H1 (cell line): ENCODE results near the gene TMA7B. TPM values are rescaled to one million over a fixed set of nuclear protein-coding genes. Genes with fewer than 3 reads are reported as not detected.

Experiments
- CTCF ChIA-PET: fragments of 300-600 bp; sonication (Branson Sonifier 250); formaldehyde crosslinking; loops from one replicate; lab custom pipeline; 2021; ENCODE audit not compliant: partially characterized antibody; lab: Charles Lee
- POLR2A ChIA-PET: fragments of 300-600 bp; sonication (Branson Sonifier 250); formaldehyde crosslinking; loops from one replicate; lab custom pipeline; 2021; ENCODE audit warnings: inconsistent platforms; ENCODE audit not compliant: partially characterized antibody; lab: Charles Lee
- DNase-seq, 2 experiments: peaks; one replicate each; pipeline versions ENCODE4 v3.0.0 to v3.0.0-alpha.2; 2010 to 2022; ENCODE audit warnings: low spot score in 2 of 2, low read depth in 1 of 2, mixed read lengths in 1 of 2
- FAIRE-seq: peaks from 2 replicates; lab custom pipeline; 2011; peaks lifted over from hg19 to GRCh38; lab: Jason Lieb, UNC
- H2AFZ ChIP-seq: 2 replicates; pipeline ENCODE4 v1.8.1; 2012; ENCODE audit warnings: low read length, inconsistent platforms
- H2AK5ac ChIP-seq: 2 replicates; pipeline ENCODE4 v1.6.1; 2013; ENCODE audit warnings: low read depth, low read length
- H2BK120ac ChIP-seq: replicated peaks from 2 replicates; pipeline ENCODE3; 2013; ENCODE audit warnings: low read depth, low read length, inconsistent platforms
- H2BK12ac ChIP-seq: 2 replicates; pipeline ENCODE4 v1.6.1; 2013; ENCODE audit warnings: low read depth, low read length
- H2BK15ac ChIP-seq: 2 replicates; pipeline ENCODE4 v1.6.1; 2013; ENCODE audit warnings: low read length
- H2BK20ac ChIP-seq: 2 replicates; pipeline ENCODE4 v1.6.1; 2013; ENCODE audit warnings: low read length
- H2BK5ac ChIP-seq: 2 replicates; pipeline ENCODE4 v1.6.1; 2013; ENCODE audit warnings: low read depth, low read length
- H3K14ac ChIP-seq: 2 replicates; pipeline ENCODE4 v1.6.1; 2013; ENCODE audit warnings: inconsistent platforms; ENCODE audit not compliant: insufficient read length
- H3K18ac ChIP-seq: 2 replicates; pipeline ENCODE4 v1.6.1; 2013; ENCODE audit warnings: low read length; ENCODE audit errors: extremely low read depth
- H3K23ac ChIP-seq: 2 replicates; pipeline ENCODE4 v1.6.1; 2013; ENCODE audit warnings: inconsistent platforms; ENCODE audit not compliant: insufficient read length
- H3K23me2 ChIP-seq: 2 replicates; pipeline ENCODE4 v1.6.1; 2013; ENCODE audit warnings: low read depth, low read length
- H3K27ac ChIP-seq: 2 replicates; pipeline ENCODE4 v1.6.1; 2011; ENCODE audit warnings: low read depth, low read length, inconsistent platforms
- H3K27me3 ChIP-seq, 4 experiments: replicated peaks in 1 of 4; 1 replicate in 1 of 4; 2 replicates in 3 of 4; pipeline versions ENCODE4 v1.6.1 to v1.8.1; 2011 to 2013; ENCODE audit warnings: low read length in 3 of 4, mild to moderate bottlenecking in 3 of 4, inconsistent platforms in 2 of 4, mixed read lengths in 2 of 4, moderate library complexity in 1 of 4; ENCODE audit not compliant: control insufficient read depth in 3 of 4, insufficient read depth in 3 of 4; ENCODE audit errors: extremely low read depth in 1 of 4
- H3K36me3 ChIP-seq, 4 experiments: 2 replicates each; pipeline versions ENCODE4 v1.6.1 to v1.8.1; 2011 to 2013; ENCODE audit warnings: mild to moderate bottlenecking in 4 of 4, low read length in 3 of 4, moderate library complexity in 2 of 4, control low read depth in 1 of 4, inconsistent platforms in 1 of 4; ENCODE audit not compliant: insufficient read depth in 4 of 4, control insufficient read depth in 2 of 4
- H3K4ac ChIP-seq: replicated peaks from 2 replicates; pipeline ENCODE3; 2013; ENCODE audit warnings: low read length, low read depth, mixed read lengths, inconsistent platforms; ENCODE audit not compliant: insufficient read length
- H3K4me1 ChIP-seq, 4 experiments: replicated peaks in 1 of 4; 1 replicate in 1 of 4; 2 replicates in 3 of 4; pipeline versions ENCODE4 v1.6.1 to v1.8.1; 2011 to 2013; ENCODE audit warnings: low read length in 3 of 4, inconsistent platforms in 2 of 4, mixed read lengths in 1 of 4; ENCODE audit not compliant: insufficient read depth in 4 of 4, control insufficient read depth in 3 of 4
- H3K4me2 ChIP-seq, 2 experiments: 2 replicates each; pipeline versions ENCODE4 v1.6.1 to v1.8.1; 2011 to 2013; ENCODE audit warnings: low read depth in 2 of 2, low read length in 2 of 2, control low read depth in 1 of 2, inconsistent platforms in 1 of 2, mild to moderate bottlenecking in 1 of 2; ENCODE audit not compliant: insufficient read depth in 1 of 2
- H3K4me3 ChIP-seq, 4 experiments: fragments of 200-600, 300-600 bp in 1 of 4; sonication (generic), shearing (Covaris generic), sonication (Bioruptor Twin) in 1 of 4; 2 replicates each; pipeline versions ENCODE4 v1.5.1 to v1.8.1; 2011 to 2016; ENCODE audit warnings: low read length in 4 of 4, low read depth in 3 of 4, control low read depth in 2 of 4, inconsistent platforms in 2 of 4, mild to moderate bottlenecking in 2 of 4, mixed read lengths in 1 of 4, moderate library complexity in 1 of 4; ENCODE audit not compliant: insufficient read depth in 2 of 4; ENCODE audit errors: extremely low read depth in 1 of 4
- H3K56ac ChIP-seq: replicated peaks from 2 replicates; pipeline ENCODE3; 2013; ENCODE audit warnings: low read depth, mild to moderate bottlenecking, mixed read lengths, low read length, inconsistent platforms; ENCODE audit not compliant: insufficient read length
- H3K79me1 ChIP-seq: 2 replicates; pipeline ENCODE4 v1.6.1; 2013; ENCODE audit warnings: low read depth, low read length, control low read depth
- H3K79me2 ChIP-seq, 2 experiments: 2 replicates each; pipeline versions ENCODE4 v1.6.1 to v1.8.1; 2012 to 2013; ENCODE audit warnings: low read length in 2 of 2, mild to moderate bottlenecking in 2 of 2, inconsistent platforms in 1 of 2; ENCODE audit not compliant: insufficient read depth in 2 of 2, control insufficient read depth in 1 of 2
- H3K9ac ChIP-seq, 4 experiments: replicated peaks in 1 of 4; 1 replicate in 1 of 4; 2 replicates in 3 of 4; pipeline versions ENCODE4 v1.6.1 to v1.8.1; 2011 to 2013; ENCODE audit warnings: low read depth in 3 of 4, low read length in 3 of 4, control low read depth in 2 of 4, mild to moderate bottlenecking in 2 of 4, moderate library complexity in 2 of 4, inconsistent platforms in 1 of 4; ENCODE audit errors: extremely low read depth in 1 of 4
- H3K9me3 ChIP-seq, 2 experiments: 2 replicates each; pipeline versions ENCODE4 v1.6.1 to v1.8.1; 2012 to 2013; ENCODE audit warnings: mild to moderate bottlenecking in 2 of 2, moderate library complexity in 2 of 2, control low read depth in 1 of 2, inconsistent platforms in 1 of 2, low read depth in 1 of 2, low read length in 1 of 2, mixed read lengths in 1 of 2; ENCODE audit not compliant: insufficient read depth in 2 of 2
- H4K20me1 ChIP-seq, 2 experiments: replicated peaks in 1 of 2; 2 replicates each; pipeline versions ENCODE3 to v1.8.1; 2011 to 2013; ENCODE audit warnings: inconsistent platforms in 2 of 2, low read length in 2 of 2, mild to moderate bottlenecking in 1 of 2; ENCODE audit not compliant: insufficient read depth in 2 of 2, control insufficient read depth in 1 of 2
- H4K5ac ChIP-seq: 2 replicates; pipeline ENCODE4 v1.6.1; 2013; ENCODE audit warnings: low read length, low read depth, mixed read lengths, inconsistent platforms; ENCODE audit not compliant: insufficient read length
- H4K8ac ChIP-seq: 2 replicates; pipeline ENCODE4 v1.8.0; 2013; ENCODE audit warnings: mild to moderate bottlenecking, moderate library complexity, low read length, inconsistent platforms; ENCODE audit not compliant: insufficient read depth; ENCODE audit errors: extremely low read depth
- H4K91ac ChIP-seq: replicated peaks from 2 replicates; pipeline ENCODE3; 2013; ENCODE audit warnings: low read length, mixed read lengths, inconsistent platforms; ENCODE audit not compliant: insufficient read length
- CEBPB ChIP-seq: IDR thresholded peaks from 2 replicates; pipeline ENCODE4 v1.6.1; 2012; ENCODE audit warnings: low read depth, low read length
- RAD21 ChIP-seq, 2 experiments: IDR thresholded peaks in 1 of 2; conservative IDR thresholded peaks in 1 of 2; 2 replicates each; pipeline ENCODE4 v1.6.1; 2011; ENCODE audit warnings: low read depth in 2 of 2, low read length in 2 of 2, improper control_type of control experiment in 1 of 2, inconsistent platforms in 1 of 2, mild to moderate bottlenecking in 1 of 2, moderate library complexity in 1 of 2
- SP2 ChIP-seq: IDR thresholded peaks from 2 replicates; pipeline ENCODE4 v1.6.1; 2012; ENCODE audit warnings: mild to moderate bottlenecking, low read length, inconsistent platforms
- SP4 ChIP-seq: IDR thresholded peaks from 2 replicates; pipeline ENCODE4 v1.6.1; 2012; ENCODE audit warnings: low read length, inconsistent platforms
- TAF1 ChIP-seq: IDR thresholded peaks from 2 replicates; pipeline ENCODE4 v1.6.1; 2011; ENCODE audit warnings: mild to moderate bottlenecking, low read depth, low read length
- WGBS, 2 experiments: shearing (Covaris generic) in 1 of 2; methylation state at CpG; one replicate each; pipeline versions ENCODE4 v1.1.6 to v1.1.7; 2013 to 2015; ENCODE audit warnings: low lambda C conversion rate in 2 of 2, mixed read lengths in 2 of 2, inconsistent platforms in 1 of 2, low coverage in 1 of 2, missing lambda C conversion rate in 1 of 2; ENCODE audit not compliant: insufficient replicate concordance in 2 of 2, insufficient coverage in 1 of 2, insufficient read length in 1 of 2; ENCODE audit errors: extremely low coverage in 1 of 2, missing lambda C conversion rate in 1 of 2; 5-methylcytosine and 5-hydroxymethylcytosine counted together
- polyA plus RNA-seq, 7 experiments: library from polyadenylated mRNA; depleted of rRNA in 3 of 7; stranded (reverse) in 5 of 7; unstranded in 2 of 7; fragments of >200 nt in 5 of 7; fragments of 200-250 nt in 2 of 7; gene quantifications; 1 replicate in 5 of 7; 2 replicates in 1 of 7; 4 replicates in 1 of 7; pipeline versions ENCODE4 v1.2.1 to v1.2.3, GENCODE V29; 2011 to 2013; ENCODE audit warnings: missing spikeins in 2 of 7, mixed read lengths in 2 of 7
- total RNA-seq: library from RNA; stranded (reverse); fragmentation: NEBNext Ultra II Directional; extraction: Animal tissue kit (Norgen Biotek cat#: 25700); gene quantifications from 2 replicates; pipeline ENCODE4 v1.2.1, GENCODE V29; 2021

Gene TMA7B
- total and polyA plus RNA-seq, 2 of the 8 experiments (the other 6 are each of a cell fraction or from before 2014, with no cell fraction given): not detected

GRCh38 chr22:39999144-39999757 is 39.1 kb downstream of the TMA7B start:
- FAIRE-seq (no peak), DNase-seq (no peak)
- Histone ChIP-seq H3K4ac (no peak overlapping the region), H3K79me1 (peaks cover 6% of the 10 kb centered on the region; the same call in 1 of the 2 replicates), H3K23ac (no peak overlapping the region), H4K20me1 (peaks cover 0 to 4% of the 10 kb centered on the region in 2 experiments), H2BK15ac (no peak overlapping the region), H4K8ac (no peak overlapping the region; the same call in 1 of the 2 replicates), H3K4me3 (no peak overlapping the region), H4K5ac (no peak overlapping the region), H4K91ac (peak overlapping the region; percentile 38), H2AFZ (no peak overlapping the region), H3K27me3 (peaks cover 0 to 12% (median 5%) of the 10 kb centered on the region in 4 experiments; a peak in 5 of 7 replicates), H3K27ac (no peak overlapping the region), H3K23me2 (peaks cover 8% of the 10 kb centered on the region; the same call in 1 of the 2 replicates), H3K36me3 (no peaks in the 10 kb centered on the region), H3K14ac (no peak overlapping the region), H3K4me1 (peaks cover 29 to 61% (median 45%) of the 10 kb centered on the region in 4 experiments), H3K18ac (no peak overlapping the region), H2BK12ac (peak overlapping the region; percentile 23; the same call in 1 of the 2 replicates), H3K9ac (no peak overlapping the region), H2BK5ac (peak overlapping the region; percentile 76; the same call in 1 of the 2 replicates), H3K56ac (no peak overlapping the region), H3K79me2 (peaks cover 3 to 61% of the 10 kb centered on the region in 2 experiments), H3K4me2 (peak overlapping the region; percentile 55 to 80; a peak in 3 of 4 replicates), H3K9me3 (no peaks in the 10 kb centered on the region), H2BK20ac (0 out of 2 replicates have a peak overlapping the region, but pooled peaks have one; percentile 13), H2AK5ac (peak overlapping the region; percentile 30; the same call in 1 of the 2 replicates), H2BK120ac (no peak overlapping the region)
- ChIA-PET POLR2A (interaction anchor here (1.2 to 6.5 kb wide), 2 partner anchors 10 to 19 kb away, joined by 3 to 44 read pairs; no protein-coding TSS in a partner anchor), CTCF (interaction anchor here (1.0 to 16.1 kb wide), 6 partner anchors 10 to 465 kb away, joined by 3 to 159 read pairs (median 6); no protein-coding TSS in a partner anchor)
- WGBS, 2 experiments: 87% methylated on average over 16 of the region's 16 CpGs; no CpG with 5 or more reads in 1 of the 2 experiments
- TF ChIP-seq SP2 (no peak), SP4 (no peak), CEBPB (peak; percentile 47), RAD21 (IDR thresholded peaks at IDR 0.05 in 1 of 2, conservative IDR thresholded peaks at IDR 0.05 in 1 of 2; ENCODE audit: low read depth in 2 of 2, low read length in 2 of 2) (peak; percentile 7 to 32; a peak in 1 of 4 replicates), TAF1 (no peak)
